CD14-positive monocyte (primary cell): ENCODE data around the gene FHIT. TPM values are rescaled to one million over a fixed set of nuclear protein-coding genes. Genes with fewer than 3 reads are reported as not detected.

ENCODE experiments used
- DNase-seq, 3 donors: peaks; one replicate each; pipeline ENCODE4 v3.0.0-alpha.2; 2011 to 2022
- H2AFZ ChIP-seq: 2 replicates; pipeline ENCODE4 v1.6.0; 2012; ENCODE audit warnings: mild to moderate bottlenecking, low read depth, low read length, inconsistent platforms; ENCODE audit not compliant: insufficient read depth, poor library complexity, severe bottlenecking
- H3K27ac ChIP-seq, 2 donors: 1 replicate in 1 of 2; 2 replicates in 1 of 2; pipeline ENCODE4 v1.5.1; 2012 to 2013; ENCODE audit warnings: low read length in 2 of 2, control low read depth in 1 of 2, inconsistent platforms in 1 of 2, low read depth in 1 of 2, mild to moderate bottlenecking in 1 of 2
- H3K27me3 ChIP-seq, 2 donors: one replicate each; pipeline versions ENCODE4 v1.6.0 to v1.6.1; 2011 to 2013; ENCODE audit warnings: low read length in 2 of 2; ENCODE audit not compliant: control insufficient read depth in 2 of 2, insufficient read depth in 2 of 2
- H3K36me3 ChIP-seq, 2 donors: replicated peaks in 1 of 2; 1 replicate in 1 of 2; 2 replicates in 1 of 2; pipeline versions ENCODE4 v1.5.1 to v1.6.1; 2012 to 2013; ENCODE audit warnings: low read length in 2 of 2, control low read depth in 1 of 2, inconsistent platforms in 1 of 2, mild to moderate bottlenecking in 1 of 2; ENCODE audit not compliant: insufficient read depth in 2 of 2, control insufficient read depth in 1 of 2
- H3K4me1 ChIP-seq, 2 donors: 1 replicate in 1 of 2; 2 replicates in 1 of 2; pipeline versions ENCODE4 v1.5.1 to v1.6.1; 2012 to 2013; ENCODE audit warnings: low read length in 2 of 2, control low read depth in 1 of 2, inconsistent platforms in 1 of 2, mild to moderate bottlenecking in 1 of 2, moderate library complexity in 1 of 2; ENCODE audit not compliant: insufficient read depth in 2 of 2, control insufficient read depth in 1 of 2
- H3K4me2 ChIP-seq: replicated peaks from 2 replicates; pipeline ENCODE3; 2012; ENCODE audit warnings: low read length, moderate library complexity, mild to moderate bottlenecking; ENCODE audit not compliant: poor library complexity, severe bottlenecking; ENCODE audit errors: extremely low read depth
- H3K4me3 ChIP-seq, 3 experiments: fragments of 200-600 bp in 1 of 3; sonication (generic) in 1 of 3; replicated peaks in 1 of 3; 1 replicate in 2 of 3; 2 replicates in 1 of 3; pipeline ENCODE4 v1.5.1; 2011 to 2013; ENCODE audit warnings: low read length in 3 of 3, mild to moderate bottlenecking in 3 of 3, control low read depth in 2 of 3, low read depth in 2 of 3, inconsistent platforms in 1 of 3, moderate library complexity in 1 of 3
- H3K79me2 ChIP-seq: 2 replicates; pipeline ENCODE4 v1.6.0; 2012; ENCODE audit warnings: mild to moderate bottlenecking, control low read depth, inconsistent platforms, low read length, moderate library complexity; ENCODE audit not compliant: insufficient read depth
- H3K9ac ChIP-seq: 2 replicates; pipeline ENCODE4 v1.6.0; 2017; ENCODE audit warnings: low read length, mild to moderate bottlenecking; ENCODE audit not compliant: insufficient read depth, poor library complexity, severe bottlenecking
- H3K9me3 ChIP-seq, 2 donors: replicated peaks in 1 of 2; 1 replicate in 1 of 2; 2 replicates in 1 of 2; pipeline versions ENCODE4 v1.5.1 to v1.6.1; 2012 to 2013; ENCODE audit warnings: low read length in 2 of 2, control low read depth in 1 of 2; ENCODE audit not compliant: control insufficient read depth in 1 of 2, insufficient read depth in 1 of 2
- H4K20me1 ChIP-seq: 2 replicates; pipeline ENCODE4 v1.6.0; 2012; ENCODE audit warnings: mild to moderate bottlenecking, low read length, control low read depth, moderate library complexity; ENCODE audit not compliant: insufficient read depth
- H3K27ac Mint-ChIP-seq, 7 donors: one replicate each; pipeline ENCODE4 v1.8.0; 2020; ENCODE audit warnings: mild to moderate bottlenecking in 7 of 7, mixed read lengths in 7 of 7, moderate library complexity in 6 of 7, inconsistent platforms in 2 of 7
- H3K27me3 Mint-ChIP-seq, 3 donors: one replicate each; pipeline ENCODE4 v1.8.0; 2021 to 2022; ENCODE audit warnings: low read depth in 3 of 3, mild to moderate bottlenecking in 3 of 3, mixed read lengths in 3 of 3, moderate library complexity in 3 of 3, inconsistent platforms in 1 of 3
- H3K36me3 Mint-ChIP-seq, 2 donors: one replicate each; pipeline ENCODE4 v1.8.0; 2020; ENCODE audit warnings: mixed read lengths in 2 of 2, inconsistent platforms in 1 of 2, mild to moderate bottlenecking in 1 of 2
- H3K4me1 Mint-ChIP-seq: one replicate; pipeline ENCODE4 v1.8.0; 2020; ENCODE audit warnings: mild to moderate bottlenecking, mixed read lengths
- H3K4me3 Mint-ChIP-seq, 2 donors: one replicate each; pipeline ENCODE4 v1.8.0; 2020; ENCODE audit warnings: mild to moderate bottlenecking in 2 of 2, mixed read lengths in 2 of 2, moderate library complexity in 1 of 2
- H3K9me3 Mint-ChIP-seq, 7 donors: one replicate each; pipeline ENCODE4 v1.8.0; 2020 to 2022; ENCODE audit warnings: mixed read lengths in 7 of 7, mild to moderate bottlenecking in 6 of 7, moderate library complexity in 6 of 7, inconsistent platforms in 2 of 7
- CTCF ChIP-seq: fragments of 200-600 bp; IDR thresholded peaks from one replicate; pipeline ENCODE4 v1.8.0; 2022; ENCODE audit warnings: antibody characterized with exemption, mild to moderate bottlenecking
- WGBS: methylation state at CpG from one replicate; pipeline ENCODE4 v1.1.5; 2013; ENCODE audit warnings: missing lambda C conversion rate; ENCODE audit not compliant: insufficient coverage; 5-methylcytosine and 5-hydroxymethylcytosine counted together
- intact Hi-C, 2 donors: fragments of 100-400 bp; cut with micrococcal nuclease; formaldehyde crosslinking; loops; one replicate each; pipeline versions ENCODE4 v1.15.0 to v1.15.1; 2023
- polyA plus RNA-seq, 3 donors: library from polyadenylated mRNA; depleted of rRNA in 1 of 3; unstranded in 2 of 3; stranded (reverse) in 1 of 3; fragments of 300-500 nt in 2 of 3; fragments of >200 nt in 1 of 3; fragmentation: Illumina TruSeq in 2 of 3; gene quantifications; 1 replicate in 2 of 3; 2 replicates in 1 of 3; pipeline ENCODE4 v1.2.3, GENCODE V29; 2012 to 2021

FHIT gene
- polyA plus RNA-seq, 3 donors: 1.7 to 3.4 (median 3.2) TPM

- Histone ChIP-seq H3K4me1 (no peaks in the 10 kb centered on the region), H3K27ac (no peak overlapping the region), H2AFZ (no peak overlapping the region), H3K9ac (no peak overlapping the region), H3K27me3 (no peaks in the 10 kb centered on the region), H3K4me2 (no peak overlapping the region), H3K36me3 (no peaks in the 10 kb centered on the region), H4K20me1 (no peaks in the 10 kb centered on the region), H3K9me3 (no peaks in the 10 kb centered on the region), H3K79me2 (no peaks in the 10 kb centered on the region), H3K4me3 (no peak overlapping the region)
- H3K9me3 Mint-ChIP-seq: peaks cover 0 to 4% (median 0%) of the 10 kb centered on the region in 7 donors
- H3K27me3 Mint-ChIP-seq: peaks cover 0 to 2% (median 0%) of the 10 kb centered on the region in 3 donors
- H3K4me1 Mint-ChIP-seq: peaks cover 11% of the 10 kb centered on the region
- no peak for TF ChIP-seq CTCF
- 100% methylated on average over 1 of the region's 2 CpGs for WGBS
- no peaks in the 10 kb centered on the region for H3K36me3 Mint-ChIP-seq
- H3K27ac Mint-ChIP-seq: no peak overlapping the region
- no peak for DNase-seq
- intact Hi-C loops: no loop called here
- H3K4me3 Mint-ChIP-seq: no peak overlapping the region
Observed at GRCh38 chr3:60158035-60158434, 1093.2 kb downstream of the FHIT start.

GRCh38 chr3:60154011-60154410 is 1097.2 kb downstream of the FHIT start:
- intact Hi-C loops: no loop called here
- Histone ChIP-seq H3K79me2 (no peaks in the 10 kb centered on the region), H3K27ac (no peak overlapping the region), H3K36me3 (no peaks in the 10 kb centered on the region), H3K9me3 (no peaks in the 10 kb centered on the region), H3K4me2 (no peak overlapping the region), H4K20me1 (no peaks in the 10 kb centered on the region), H3K9ac (no peak overlapping the region), H3K4me3 (no peak overlapping the region), H2AFZ (no peak overlapping the region), H3K4me1 (no peaks in the 10 kb centered on the region), H3K27me3 (no peaks in the 10 kb centered on the region)
- H3K27me3 Mint-ChIP-seq: peaks cover 0 to 2% (median 0%) of the 10 kb centered on the region in 3 donors
- no peaks in the 10 kb centered on the region for H3K36me3 Mint-ChIP-seq
- peaks cover 9% of the 10 kb centered on the region for H3K4me1 Mint-ChIP-seq
- no peak overlapping the region for H3K4me3 Mint-ChIP-seq
- H3K27ac Mint-ChIP-seq: no peak overlapping the region
- no peak for DNase-seq
- WGBS: 100% methylated on average over 1 of the region's 4 CpGs
- peaks cover 0 to 6% (median 0%) of the 10 kb centered on the region in 7 donors for H3K9me3 Mint-ChIP-seq
- TF ChIP-seq CTCF: no peak
